Measurements from ENCODE around the gene RELL1. TPM values are rescaled to one million over a fixed set of nuclear protein-coding genes. Genes with fewer than 3 reads are reported as not detected.

RELL1 gene
- total RNA-seq, 1 donor from 2014 or later: 45.8 TPM

- no peak overlapping the region for H3K4me3 ChIP-seq (ENCODE audit: low read depth, low read length)
- TF ChIP-seq CTCF (conservative IDR thresholded peaks at IDR 0.05; ENCODE audit: low read depth, low read length): no peak
- no peak for DNase-seq (ENCODE audit: low read depth)
Observed at GRCh38 chr4:37693450-37694190, 7.4 kb upstream of the RELL1 start.

- DNase-seq (ENCODE audit: low read depth): no peak
- H3K4me3 ChIP-seq (ENCODE audit: low read depth, low read length): no peak overlapping the region
- no peak for TF ChIP-seq CTCF (conservative IDR thresholded peaks at IDR 0.05; ENCODE audit: low read depth, low read length)
Observed at GRCh38 chr4:37693030-37693429, 6.9 kb upstream of the RELL1 start.

- H3K4me3 ChIP-seq (ENCODE audit: low read depth, low read length): no peak overlapping the region
- no peak for TF ChIP-seq CTCF (conservative IDR thresholded peaks at IDR 0.05; ENCODE audit: low read depth, low read length)
- no peak for DNase-seq (ENCODE audit: low read depth)
Observed at GRCh38 chr4:37690976-37691375, 4.8 kb upstream of the RELL1 start.

- no peak for DNase-seq (ENCODE audit: low read depth)
- no peak for TF ChIP-seq CTCF (conservative IDR thresholded peaks at IDR 0.05; ENCODE audit: low read depth, low read length)
- no peak overlapping the region for H3K4me3 ChIP-seq (ENCODE audit: low read depth, low read length)
Observed at GRCh38 chr4:37689353-37690095, 3.3 kb upstream of the RELL1 start.

GRCh38 chr4:37687681-37688080 is 1.5 kb upstream of the RELL1 start:
- no peak for DNase-seq (ENCODE audit: low read depth)
- H3K4me3 ChIP-seq (ENCODE audit: low read depth, low read length): no peak overlapping the region
- no peak for TF ChIP-seq CTCF (conservative IDR thresholded peaks at IDR 0.05; ENCODE audit: low read depth, low read length)

GRCh38 chr4:37687194-37687562 is 1.0 kb upstream of the RELL1 start:
- H3K4me3 ChIP-seq (ENCODE audit: low read depth, low read length): peak overlapping the region; percentile 60

More at GRCh38 chr4:37687194-37687562, 1.0 kb upstream of the RELL1 start:
- DNase-seq (ENCODE audit: low read depth): no peak
- no peak for TF ChIP-seq CTCF (conservative IDR thresholded peaks at IDR 0.05; ENCODE audit: low read depth, low read length)
